Activated CD8-positive, alpha-beta memory T cell treated with anti-CD3 and anti-CD28 coated beads, Interleukin-2, amount 50 U/mL, for 48 hours (primary cell): ENCODE results near the gene PALS1.
"Not testable (repeated sequence)": the region's sequence is repeated elsewhere in the genome, so short reads cannot be mapped to it uniquely, and the experiment has no call there.

Experiments used
- DNase-seq: peaks from one replicate; pipeline ENCODE4 v3.0.0-alpha.2; 2020

Gene PALS1

GRCh38 chr14:67263499-67264149 is 22.4 kb downstream of the PALS1 start:
- DNase-seq: no peak

DNA sequence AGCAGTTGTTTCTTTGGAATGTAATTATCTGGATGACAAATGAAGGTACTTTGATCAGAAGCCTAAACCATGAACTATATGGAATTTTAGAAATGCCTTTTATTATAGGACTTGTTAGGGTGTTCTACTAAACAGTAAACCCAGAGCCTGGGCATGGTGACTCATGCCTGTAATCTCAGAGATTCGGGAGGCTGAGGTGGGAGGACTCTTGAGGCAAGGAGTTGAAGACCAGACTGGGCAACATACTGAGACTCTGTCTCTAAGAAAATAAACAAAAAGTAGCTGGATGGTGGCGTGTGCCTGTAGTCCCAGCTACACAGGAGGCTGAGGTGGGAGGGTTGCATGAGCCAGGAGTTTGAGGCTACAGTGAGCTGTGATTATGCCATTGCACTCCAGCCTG is 23.9 kb downstream of the PALS1 start:
- DNase-seq: no peak

GRCh38 chr14:67267576-67268328 is 26.5 kb downstream of the PALS1 start:
- no peak for DNase-seq

DNA sequence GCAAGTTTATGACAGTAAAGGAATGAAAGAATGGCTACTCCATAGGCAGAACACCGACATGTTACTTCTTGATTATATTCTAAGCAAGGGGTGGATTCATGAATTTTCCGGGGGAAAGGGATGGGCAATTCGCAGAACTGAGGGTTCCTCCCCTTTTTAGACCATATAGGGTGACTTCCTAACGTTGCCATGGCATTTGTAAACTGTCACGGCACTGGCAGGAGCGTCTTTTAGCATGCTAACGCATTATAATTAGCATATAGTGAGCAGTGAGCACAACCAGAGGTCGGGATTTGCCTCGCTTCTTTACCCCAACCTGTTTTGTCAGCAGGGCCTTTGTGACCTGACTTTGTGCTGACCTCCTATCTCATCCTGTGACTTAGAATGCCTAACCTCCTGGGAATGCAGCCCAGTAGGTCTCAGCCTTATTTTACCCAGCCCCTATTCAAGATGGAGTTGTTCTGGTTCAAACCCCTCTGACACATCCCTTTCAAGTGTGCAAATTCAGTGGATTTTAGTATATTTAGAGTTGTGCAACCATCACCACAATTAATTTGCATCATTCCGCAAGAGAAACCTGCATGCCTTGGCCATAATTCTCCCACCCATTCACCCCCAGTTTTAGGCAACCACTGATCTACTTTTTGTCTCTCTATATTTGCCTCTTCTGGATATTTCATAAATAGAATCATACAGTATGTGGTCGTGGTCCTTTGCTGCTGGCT is 27.4 kb downstream of the PALS1 start:
- DNase-seq: no peak

DNA sequence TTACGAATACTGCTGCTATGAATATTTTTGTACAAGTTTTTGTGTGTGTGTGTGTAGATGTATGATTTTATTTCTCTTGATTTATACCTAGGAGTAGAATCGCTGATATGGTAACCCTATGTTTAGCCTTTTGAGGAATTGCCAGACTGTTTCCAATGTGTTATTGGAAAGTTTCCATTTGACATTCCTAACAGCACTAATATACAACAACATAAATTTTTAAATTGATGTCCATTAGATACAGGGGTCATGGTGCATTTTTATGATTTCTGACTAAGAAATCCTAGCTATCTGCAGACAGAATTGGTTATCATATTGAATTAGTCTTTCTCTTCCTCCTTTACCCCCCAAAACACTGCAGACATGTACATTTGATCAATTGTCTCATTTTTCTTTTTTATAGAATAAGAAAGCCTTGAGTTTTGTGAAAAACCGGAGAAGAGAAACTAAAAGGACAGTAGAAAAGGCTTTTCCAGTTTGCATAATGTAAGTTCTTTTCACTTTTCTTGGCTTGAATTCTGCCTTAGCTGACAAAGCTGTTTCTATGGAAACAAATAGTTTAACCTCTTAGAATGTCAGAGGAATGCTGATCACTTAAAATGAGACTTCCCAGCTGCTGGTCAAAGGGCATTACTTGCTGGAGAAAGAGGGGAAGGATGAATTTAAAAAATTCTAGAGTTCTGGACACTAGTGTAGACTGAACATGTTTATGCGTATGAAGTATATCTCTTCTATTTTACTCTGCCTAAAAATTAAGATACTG is 28.2 kb downstream of the PALS1 start:
- no peak for DNase-seq

DNA sequence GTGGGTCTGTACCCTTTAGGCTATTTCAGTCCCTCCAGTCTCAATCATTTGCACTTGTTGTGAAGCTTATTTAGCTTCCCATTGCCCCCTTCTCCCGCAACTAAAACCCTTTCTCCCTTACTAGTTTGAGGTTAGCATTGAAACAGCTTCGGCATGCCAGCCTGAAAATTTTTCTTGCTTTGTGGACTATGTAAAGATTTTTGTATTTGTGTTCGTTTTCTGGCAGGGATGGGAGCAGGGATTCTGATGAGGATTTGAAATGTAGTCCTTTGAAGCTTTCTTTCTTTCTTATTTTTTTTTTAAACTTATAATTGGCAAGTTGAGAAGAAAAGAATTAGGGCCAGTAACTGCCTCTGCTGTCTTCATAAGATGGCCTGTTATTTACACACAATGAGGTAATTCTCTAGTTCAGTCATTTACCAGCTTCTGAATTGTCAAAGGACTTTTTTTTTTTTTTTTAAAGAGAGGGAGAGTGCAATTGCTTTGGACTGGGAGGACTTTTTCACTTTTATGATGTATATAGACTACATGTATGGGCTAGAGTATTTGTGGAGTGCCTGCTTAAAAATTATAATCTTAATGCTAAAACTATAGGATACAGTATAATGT is 29.0 kb downstream of the PALS1 start:
- DNase-seq: no peak

GRCh38 chr14:67270933-67271332 is 29.7 kb downstream of the PALS1 start:
- DNase-seq: no peak

GRCh38 chr14:67273281-67273680 is 32.0 kb downstream of the PALS1 start:
- DNase-seq: not testable (repeated sequence)

- DNase-seq: no peak
Measured at GRCh38 chr14:67276131-67276530, 34.9 kb downstream of the PALS1 start.

- DNase-seq: no peak
Measured at GRCh38 chr14:67280506-67280905, 39.3 kb downstream of the PALS1 start.

DNA sequence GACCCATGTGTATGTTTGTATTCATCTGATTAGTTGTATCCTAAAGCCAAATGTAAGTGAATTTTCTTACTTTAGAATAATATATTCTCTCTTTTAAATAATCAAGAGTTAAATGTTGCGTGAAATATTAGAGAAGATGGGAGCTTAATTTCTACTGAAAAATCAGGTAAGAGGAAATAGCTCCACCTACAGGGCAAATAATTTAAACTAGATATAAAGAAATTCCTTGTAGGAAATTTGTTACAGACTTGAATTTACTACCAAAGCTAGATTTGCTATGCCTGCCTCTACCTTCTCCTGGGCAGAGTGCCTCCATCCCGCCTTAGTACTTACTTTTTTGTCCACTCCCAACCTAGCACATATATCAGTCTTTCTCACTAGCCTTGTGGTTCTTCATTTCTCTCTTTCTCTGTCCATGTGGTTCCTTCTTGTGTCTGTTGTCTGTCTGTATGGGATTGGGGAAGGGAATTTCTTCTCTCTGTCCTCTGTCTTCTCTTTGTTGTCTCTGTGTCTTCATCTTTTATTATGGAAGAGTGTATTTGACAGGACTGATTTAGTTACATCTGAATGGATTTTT is 44.7 kb downstream of the PALS1 start:
- DNase-seq: no peak
